Sciatic nerve (tissue), 2 donors: ENCODE data around the gene PRKAG2. TPM values are rescaled to one million over a fixed set of nuclear protein-coding genes. Genes with fewer than 3 reads are reported as not detected.

ENCODE experiments used
- ATAC-seq: fragments of 200-7000 bp; cut with Tn5 transposase; one replicate; pipeline ENCODE4 v1.9.1; 2020; ENCODE audit warnings: mild to moderate bottlenecking, moderate library complexity
- DNase-seq: peaks from one replicate; pipeline ENCODE4 v3.0.0-alpha.2; 2020; ENCODE audit warnings: low spot score
- intact Hi-C: fragments of 100-400 bp; cut with DNase I; formaldehyde crosslinking; loops from one replicate; pipeline ENCODE4 v1.14.2; 2022
- total RNA-seq: library from RNA; stranded (reverse); fragmentation: NEBNext Ultra II Directional; extraction: Animal tissue kit (Norgen Biotek cat#: 25700); gene quantifications from one replicate; pipeline ENCODE4 v1.2.1, GENCODE V29; 2021
- donor health status: DM: no; HTN: no; CAD: no.
- donor health status: DM: no; HTN: no; CAD: no.

Gene PRKAG2
- total RNA-seq, 1 donor from 2014 or later, result 31.5 TPM

DNA sequence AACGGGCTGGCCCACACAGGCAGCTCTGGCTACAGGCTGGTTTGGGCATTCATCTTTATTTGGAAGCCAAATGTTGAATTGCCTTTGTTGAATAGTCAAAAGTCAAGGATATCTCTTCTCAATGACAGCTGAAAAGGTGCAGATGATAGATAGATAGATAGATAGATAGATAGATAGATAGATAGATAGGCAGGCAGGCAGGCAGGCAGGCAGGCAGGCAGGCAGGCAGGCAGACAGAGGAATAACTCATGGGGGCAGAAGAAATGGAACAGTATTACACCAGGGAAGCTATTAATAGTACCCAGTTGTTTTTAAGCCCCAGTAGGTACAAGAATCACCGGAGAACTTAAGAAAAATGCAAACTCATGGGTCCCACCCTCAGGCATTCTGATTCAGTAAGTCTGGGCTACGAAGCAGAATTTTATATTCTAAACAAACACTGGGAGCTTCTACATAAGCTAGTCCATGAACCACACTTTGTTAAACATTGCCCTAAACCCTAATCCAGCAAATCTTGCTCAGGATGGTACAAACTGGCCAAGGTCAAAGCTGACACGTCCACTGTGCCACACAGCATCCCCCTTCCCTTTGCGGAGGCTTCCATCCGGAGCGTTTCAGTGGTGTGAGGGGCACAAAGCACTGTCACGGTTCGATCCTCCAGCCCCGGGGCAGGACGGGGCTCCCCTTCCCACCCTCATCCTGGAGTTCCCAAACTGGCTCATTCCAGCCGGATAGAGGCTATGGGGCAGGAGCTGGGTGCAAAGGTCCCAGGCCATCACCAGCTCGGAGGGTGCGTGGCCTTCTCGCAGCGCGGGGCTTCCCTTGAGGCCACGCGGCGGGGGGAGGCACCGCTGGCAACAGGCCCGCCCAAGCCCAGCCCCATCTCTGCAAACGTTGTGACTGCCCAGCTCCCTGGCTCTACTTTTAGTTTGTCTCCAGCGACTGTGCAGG is 6.7 kb downstream of the PRKAG2 start:
- ATAC-seq (no peak), DNase-seq (no peak)
- intact Hi-C loops, result no loop called here

DNA sequence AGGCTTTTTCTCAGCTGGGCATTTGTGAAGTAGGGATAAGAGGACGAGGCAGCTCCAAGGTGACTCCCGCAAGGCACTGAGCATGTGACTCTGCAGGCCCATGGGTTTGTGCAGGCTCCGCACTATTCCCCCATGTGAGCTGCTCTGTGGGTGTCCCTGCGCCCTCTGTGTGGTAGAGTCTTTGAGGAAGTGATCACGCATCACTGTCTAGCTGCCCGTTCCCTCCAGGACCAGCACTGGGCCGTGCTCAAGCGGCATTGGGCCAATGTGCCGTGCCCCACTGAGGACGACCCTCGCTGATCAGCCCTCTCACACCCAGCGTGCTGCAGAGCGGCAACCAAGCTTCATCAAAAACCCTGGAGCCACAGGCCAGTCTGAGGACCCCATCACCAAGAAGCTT is 7.5 kb downstream of the PRKAG2 start:
- intact Hi-C loops, result no loop called here
- DNase-seq, result no peak
- peak; percentile 9 for ATAC-seq

DNA sequence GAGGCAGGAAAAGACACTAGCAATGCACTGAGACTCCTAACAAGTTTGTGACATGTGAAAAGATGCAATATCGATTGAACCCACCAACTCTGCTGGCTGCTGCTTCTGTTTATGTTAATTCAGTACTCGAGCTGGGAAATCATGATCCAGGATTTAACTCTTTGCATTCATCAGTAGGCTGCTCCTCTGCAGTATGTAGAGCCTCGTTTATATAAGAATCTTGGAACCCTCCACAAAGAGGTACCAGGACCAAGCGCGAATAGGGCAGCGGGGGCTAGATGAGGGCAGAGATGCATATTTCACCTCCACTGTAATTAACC is 7.8 kb downstream of the PRKAG2 start:
- no peak for ATAC-seq
- intact Hi-C loops, result no loop called here
- DNase-seq, result no peak

DNA sequence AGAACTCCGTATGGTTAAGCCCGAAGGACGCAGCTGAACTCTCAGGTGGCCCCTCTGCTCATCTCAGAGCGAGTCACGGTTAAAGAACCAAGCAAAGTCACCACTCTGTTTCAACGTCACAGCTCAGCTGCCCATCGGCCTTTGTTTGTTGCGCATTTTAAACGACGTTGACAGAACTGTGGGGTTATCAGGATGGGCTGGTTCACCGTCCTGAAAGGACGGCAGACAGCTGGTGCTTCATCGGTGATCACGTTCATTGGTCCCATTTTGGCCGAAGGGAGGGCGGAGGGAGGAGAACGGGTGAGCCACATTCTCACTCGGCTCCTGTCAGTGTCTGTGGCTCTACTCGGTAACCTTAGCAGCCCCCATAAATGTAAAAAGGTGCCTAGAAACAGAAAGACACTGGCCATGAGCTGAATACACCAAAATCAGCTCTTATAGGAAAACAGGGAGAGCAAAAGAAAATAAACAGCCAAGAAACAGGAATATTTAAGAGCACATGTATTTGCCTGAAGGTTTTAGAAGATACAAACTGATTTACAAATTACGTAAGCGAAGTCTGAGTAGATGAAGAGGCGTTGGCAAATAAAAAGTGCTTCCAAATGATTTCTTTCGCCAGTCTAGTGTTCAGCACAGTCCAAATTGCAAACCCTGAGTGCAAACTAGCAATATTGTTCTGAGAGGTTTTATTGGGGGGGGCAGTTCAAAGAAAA is 8.4 kb downstream of the PRKAG2 start:
- ATAC-seq (peak; percentile 52), DNase-seq (no peak)
- intact Hi-C loops, result no loop called here

DNA sequence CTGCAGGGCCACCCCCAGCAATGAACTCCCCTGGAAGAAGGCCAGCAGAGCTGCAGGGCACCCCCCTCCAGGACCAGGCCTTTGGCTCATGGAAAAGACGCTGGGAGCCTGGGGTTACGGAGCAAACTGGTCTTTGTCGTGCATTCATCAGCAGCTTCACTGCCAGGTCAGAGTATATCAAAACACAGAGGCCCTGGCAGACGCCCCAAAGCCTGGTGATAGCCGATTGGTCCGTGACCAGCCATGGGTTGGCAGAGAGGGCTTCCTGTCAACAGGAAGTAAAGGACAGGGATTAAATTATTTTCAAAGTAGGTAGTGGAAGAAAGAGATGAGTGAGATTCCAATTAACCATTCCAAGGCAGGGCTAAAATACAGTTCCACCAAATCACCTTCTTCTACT is 9.0 kb downstream of the PRKAG2 start:
- DNase-seq (no peak), ATAC-seq (peak; percentile 40)
- intact Hi-C loops, result no loop called here

DNA sequence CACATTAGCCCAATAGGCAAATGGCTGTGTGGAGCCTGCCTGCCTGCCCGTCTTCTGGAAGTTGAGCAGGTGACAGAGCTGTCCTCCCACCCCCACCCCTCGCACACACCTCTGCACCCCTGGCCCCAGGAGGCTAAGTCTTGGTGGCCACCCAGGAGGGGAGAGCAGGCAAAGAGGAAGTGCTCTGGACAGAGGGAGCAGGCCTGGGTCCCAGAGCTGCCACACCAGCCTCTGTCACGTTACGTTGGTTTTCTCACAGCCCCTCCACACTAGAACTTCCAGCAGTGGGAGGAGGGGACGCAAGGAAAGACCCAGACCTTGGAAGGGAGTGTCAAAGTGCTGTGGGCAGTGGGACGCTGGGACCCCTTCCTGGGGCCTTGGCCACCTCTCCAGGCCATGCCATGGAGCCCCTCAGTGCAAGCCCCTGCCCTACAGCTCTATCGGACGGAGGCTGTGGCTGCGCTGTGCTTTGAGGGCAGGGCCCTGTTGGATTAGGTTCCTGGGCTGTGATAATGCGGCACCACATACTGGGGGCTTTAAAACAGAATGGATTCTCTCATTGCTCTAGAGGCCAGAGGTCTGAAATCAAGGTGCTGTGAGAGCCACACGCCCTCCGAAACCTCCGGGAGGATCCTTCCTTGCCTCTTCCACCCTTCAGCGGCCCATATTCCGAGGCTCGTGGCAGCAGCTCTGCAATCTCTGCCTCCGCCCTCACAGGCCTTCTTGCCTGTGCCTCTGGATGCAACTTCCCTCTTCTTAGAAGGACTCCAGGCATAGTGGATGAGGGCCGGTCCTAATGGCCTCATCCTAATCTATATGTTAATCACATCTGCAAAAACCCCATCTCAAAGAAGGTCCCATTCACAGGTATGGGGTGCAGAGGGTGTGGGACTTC is 9.9 kb downstream of the PRKAG2 start:
- DNase-seq (no peak), ATAC-seq (no peak)
- intact Hi-C loops, result no loop called here

DNA sequence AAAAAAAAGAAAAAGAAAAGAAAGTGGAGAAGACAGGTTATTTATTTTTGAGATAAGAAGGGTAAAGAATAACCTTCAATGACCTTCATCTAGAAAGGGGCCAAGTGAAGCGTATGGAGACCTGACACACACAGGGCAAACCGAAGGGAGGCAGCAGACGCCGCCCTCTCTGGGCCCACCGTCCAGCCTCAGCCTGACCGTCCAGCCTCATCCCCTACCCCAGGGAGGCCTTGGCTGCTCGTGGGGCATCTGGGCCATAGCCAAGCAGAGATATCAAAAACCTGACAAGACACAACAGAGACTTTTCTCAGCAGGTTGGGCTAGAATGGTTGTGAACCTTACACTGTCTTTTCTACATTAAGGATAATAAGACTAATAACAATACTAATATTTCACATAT is 10.9 kb downstream of the PRKAG2 start:
- DNase-seq (no peak), ATAC-seq (no peak)
- intact Hi-C loops, result no loop called here

DNA sequence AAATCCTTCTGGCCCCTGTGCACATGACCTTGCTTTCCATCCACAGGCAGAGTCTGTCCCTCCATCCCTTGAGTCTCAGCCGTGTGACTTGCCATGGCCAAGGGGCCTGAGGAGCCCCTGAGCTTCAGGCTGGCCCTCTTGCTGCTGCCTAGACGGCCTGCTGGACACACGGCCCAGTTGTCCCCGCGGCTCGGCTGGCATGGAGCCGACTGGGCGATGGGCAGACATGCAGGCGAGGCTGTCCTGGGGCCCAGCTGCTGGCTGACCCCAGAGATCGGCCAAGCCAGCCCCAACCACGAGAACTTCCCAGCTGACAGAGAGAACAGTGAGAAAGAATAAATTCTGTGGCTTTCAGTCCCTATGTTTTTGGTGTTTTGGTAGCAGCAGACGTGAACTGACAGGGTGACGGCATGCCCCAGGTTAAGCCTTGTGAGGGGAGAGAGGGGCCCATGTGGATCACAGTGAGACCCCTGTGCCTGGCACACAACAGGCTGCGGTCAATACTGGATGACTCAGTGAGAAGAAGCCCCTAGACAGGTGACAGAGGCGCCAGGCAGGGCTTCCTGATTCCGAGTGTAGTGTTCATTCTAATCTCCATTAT is 11.7 kb downstream of the PRKAG2 start:
- ATAC-seq (no peak), DNase-seq (no peak)
- intact Hi-C loops, result no loop called here

DNA sequence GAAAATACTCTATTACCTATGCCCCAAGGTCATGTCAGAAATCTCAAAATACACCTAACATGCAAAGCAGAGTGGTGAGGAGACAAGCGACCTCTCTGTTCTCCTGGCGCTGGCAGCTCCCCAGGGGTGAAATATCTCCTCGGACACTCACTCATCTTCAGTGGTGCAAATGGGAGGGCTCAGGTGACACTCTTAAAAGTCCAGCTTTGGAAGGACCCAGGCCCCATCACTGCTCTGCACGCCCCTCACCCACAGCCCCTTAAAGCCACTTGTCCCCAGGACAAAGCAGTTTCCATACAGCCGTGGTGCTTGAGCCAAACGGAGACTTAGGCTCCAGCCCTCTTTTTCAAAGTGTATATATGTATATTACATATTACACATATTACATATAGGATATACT is 12.4 kb downstream of the PRKAG2 start:
- intact Hi-C loops, result no loop called here
- no peak for DNase-seq

DNA sequence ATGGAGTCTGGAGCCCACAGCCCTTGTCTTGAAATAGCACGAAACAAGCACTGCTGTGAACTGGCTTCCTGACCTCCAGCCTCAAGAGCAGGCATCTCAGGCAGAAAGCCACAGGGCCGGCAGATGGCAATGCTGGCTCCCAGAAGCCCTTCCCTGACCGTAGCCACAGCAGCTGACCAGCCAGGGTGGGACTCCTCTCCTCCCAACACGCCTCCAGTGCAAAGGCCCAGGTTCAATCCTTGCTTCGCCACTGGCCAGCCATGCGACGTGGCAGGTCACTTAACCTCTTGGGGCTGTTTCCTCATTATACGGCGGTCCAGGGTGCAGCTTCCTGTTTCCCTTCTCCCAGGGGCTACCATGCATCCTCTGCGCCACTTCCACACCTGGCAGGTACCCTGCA is 12.8 kb downstream of the PRKAG2 start:
- DNase-seq (no peak), ATAC-seq (no peak)
- intact Hi-C loops, result no loop called here

More for the DNA sequence above, 12.4 kb downstream of the PRKAG2 start:
- no peak for ATAC-seq

DNA sequence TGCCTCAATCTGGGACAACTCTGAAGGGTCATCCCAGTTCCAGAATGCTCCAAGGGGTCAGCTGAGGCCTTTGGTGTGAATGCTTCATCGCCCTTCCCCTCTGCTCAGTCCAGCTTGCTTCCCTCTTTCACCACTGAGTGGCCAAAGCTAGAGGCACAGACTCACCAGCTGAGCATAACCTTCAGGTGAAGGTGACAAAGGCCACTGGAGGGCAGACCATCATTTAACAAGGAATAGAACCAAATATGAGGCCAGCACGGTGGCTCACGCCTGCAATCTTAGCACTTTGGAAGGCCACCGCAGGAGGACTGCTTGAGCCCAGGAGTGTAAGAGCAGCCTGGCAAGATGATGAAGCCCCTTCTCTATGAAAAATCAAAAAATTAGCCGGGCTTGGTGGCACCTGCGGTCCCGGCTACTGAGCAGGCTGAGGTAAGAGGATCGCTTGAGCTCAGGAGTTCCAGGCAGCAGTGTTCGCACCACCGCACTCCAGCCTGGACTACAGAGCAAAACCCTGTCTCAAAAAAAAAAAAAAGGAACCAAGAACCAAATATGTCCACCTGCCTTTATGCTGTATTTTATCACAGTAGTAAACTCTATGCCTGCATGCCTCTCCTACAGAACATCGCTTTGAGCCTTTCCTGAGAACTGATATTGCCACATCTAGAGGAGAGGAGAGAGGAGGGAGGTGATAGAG is 13.4 kb downstream of the PRKAG2 start:
- ATAC-seq (no peak), DNase-seq (no peak)
- intact Hi-C loops, result no loop called here

DNA sequence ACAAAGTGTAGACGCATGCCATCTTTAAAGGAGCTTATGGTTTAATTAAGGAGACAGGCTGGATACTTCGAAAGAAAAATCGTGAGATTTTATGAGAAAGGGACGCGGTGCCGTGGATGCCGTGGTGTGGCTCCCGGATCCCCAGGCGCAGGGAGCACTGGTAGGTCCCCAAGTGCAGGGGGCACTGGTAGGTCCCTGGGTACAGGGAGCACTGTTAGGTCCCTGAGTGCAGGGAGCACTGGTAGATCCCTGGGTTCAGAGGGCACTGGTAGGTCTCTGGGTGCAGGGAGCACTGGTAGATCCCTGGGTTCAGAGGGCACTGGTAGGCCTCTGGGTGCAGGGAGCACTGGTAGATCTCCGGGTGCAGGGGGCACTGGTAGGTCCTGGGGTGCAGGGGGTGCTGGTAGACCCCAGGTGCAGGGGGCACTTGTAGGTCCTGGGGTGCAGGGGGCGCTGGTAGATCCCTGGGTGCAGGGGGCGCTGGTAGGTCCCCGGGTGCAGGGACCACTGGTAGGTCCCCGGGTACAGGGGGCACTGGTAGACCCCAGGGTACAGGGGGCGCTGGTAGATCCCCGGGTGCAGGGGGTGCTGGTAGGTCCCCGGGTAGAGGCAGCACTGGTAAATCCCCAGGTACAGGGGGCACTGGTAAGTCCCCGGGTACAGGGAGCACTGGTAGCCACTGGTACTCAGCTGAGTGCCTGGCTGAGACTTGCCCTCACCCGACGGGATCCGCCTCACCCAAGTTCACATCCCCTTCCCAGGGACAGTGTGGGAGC is 14.1 kb downstream of the PRKAG2 start:
- ATAC-seq (no peak), DNase-seq (no peak)
- intact Hi-C loops, result no loop called here

DNA sequence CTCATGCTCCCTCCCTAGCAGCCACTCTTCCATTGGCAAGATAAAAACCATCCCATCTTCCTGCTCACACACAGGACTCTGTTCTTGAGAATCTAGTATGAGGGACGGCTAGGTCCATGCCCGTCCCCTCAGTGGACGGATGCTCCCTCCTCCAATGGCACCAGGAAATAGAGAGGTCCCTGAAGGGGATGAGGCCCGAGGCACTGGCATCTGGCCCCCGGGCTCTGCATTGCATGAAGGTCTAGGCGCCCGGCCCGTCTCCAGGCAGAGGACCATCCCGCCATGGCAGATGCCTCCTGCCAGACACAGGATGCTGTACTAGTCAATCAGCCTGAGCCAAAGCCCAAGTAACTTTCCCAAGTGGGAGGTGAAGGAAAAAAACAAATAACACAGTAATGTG is 15.0 kb downstream of the PRKAG2 start:
- ATAC-seq (no peak), DNase-seq (no peak)
- intact Hi-C loops, result no loop called here

DNA sequence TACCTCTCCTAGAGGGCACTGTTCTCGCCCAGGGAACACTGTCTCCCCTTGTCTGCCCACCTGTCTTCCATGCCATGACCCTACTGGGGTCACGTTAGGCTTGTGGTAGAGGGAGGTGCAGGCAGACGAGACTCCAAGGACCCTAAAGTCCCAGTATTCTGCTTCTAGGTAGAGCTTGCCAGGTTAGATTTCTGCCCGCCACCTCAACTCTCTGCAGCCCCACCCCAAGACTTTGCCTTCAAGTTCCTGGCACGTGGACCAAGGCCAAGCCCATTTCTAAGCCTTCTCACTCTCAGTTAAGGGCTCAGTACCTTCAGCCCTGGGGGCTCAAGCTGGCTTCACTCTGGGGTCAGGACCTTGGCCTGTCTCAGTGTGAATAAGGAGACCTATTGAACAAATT is 16.1 kb downstream of the PRKAG2 start:
- DNase-seq (no peak), ATAC-seq (no peak)
- intact Hi-C loops, result no loop called here

DNA sequence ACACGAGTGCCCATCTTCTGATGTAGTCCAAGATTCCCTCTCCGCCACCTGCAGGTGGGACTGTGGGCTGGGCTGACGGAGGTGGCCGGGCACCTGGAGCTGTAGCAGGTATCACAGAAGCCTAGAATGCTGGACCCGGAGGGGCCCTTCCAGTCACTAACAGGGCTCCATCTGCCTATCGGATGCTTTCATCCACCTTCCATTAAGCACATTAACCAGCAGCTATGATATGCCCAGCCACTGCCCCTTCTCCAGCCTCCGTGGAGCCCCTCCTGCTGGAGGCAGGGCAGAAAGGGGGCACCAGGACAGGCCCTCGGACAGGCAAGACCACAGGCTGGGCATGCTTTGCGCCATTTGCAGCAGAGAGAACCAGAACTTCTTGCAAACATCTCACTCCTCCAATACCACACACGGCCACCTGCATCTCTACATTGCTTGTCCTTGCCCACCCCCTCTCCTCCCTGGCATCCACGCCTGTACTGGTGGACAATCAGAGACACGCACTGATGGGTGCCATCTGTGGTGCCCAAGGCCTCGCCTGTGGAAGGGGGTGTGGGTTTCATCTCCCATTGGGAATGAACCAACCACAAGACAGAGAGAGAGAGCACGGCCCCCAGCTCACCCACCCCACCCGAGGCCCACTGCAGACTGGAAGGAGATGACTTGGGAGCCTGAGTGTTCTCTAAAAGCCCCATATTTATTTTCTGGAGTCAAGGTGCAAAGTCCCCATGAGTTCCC is 16.8 kb downstream of the PRKAG2 start:
- intact Hi-C loops, result no loop called here
- DNase-seq (no peak), ATAC-seq (no peak)

DNA sequence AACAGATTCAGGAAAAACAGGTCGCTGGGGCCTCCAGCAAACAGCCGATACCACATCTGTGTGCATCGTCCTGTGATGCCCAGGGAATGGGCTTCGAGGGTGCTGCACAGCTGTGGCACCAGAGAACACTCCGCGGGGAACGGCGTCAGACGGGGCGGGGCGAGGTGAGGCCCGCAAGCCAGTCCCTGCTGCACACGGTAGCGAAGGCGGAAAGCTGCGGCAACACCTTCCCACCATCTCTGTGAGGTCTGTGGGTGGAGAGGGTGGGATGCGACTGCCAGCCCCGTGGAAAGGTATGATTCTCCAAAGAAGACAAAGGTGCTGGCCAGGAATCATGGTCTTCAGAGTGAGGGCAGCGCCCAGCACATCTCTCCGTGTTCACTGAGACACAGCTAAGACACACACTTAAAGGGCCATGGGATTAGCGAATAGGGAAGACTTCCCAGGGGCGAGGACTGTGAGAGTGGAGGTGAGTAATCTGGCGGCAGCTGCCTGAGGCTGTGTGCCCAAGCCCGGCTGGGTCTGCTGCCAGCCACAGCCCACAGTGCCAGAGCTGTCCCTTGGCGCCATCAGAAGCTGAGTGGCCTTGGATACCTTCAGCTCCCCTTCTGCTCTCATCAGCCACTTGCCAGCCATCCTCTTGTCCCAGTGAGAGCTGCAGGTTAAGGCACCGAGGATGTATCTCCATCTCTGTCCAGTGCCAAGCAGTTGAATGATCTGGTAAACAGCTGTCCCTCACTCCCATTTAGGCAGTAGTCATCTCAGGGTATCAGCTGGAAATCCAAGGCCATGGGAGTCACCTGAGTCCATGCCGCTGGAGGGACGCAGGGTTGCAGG is 17.6 kb downstream of the PRKAG2 start:
- DNase-seq (no peak), ATAC-seq (no peak)
- intact Hi-C loops, result no loop called here
